ENCODE data around the gene GDF7. TPM values are rescaled to one million over a fixed set of nuclear protein-coding genes. Genes with fewer than 3 reads are reported as not detected.

GDF7 gene
- total RNA-seq (2022; extraction: Qiagen RNA extraction) = 0.09 to 0.14 TPM (median 0.13 TPM) in 5 replicates

DNA sequence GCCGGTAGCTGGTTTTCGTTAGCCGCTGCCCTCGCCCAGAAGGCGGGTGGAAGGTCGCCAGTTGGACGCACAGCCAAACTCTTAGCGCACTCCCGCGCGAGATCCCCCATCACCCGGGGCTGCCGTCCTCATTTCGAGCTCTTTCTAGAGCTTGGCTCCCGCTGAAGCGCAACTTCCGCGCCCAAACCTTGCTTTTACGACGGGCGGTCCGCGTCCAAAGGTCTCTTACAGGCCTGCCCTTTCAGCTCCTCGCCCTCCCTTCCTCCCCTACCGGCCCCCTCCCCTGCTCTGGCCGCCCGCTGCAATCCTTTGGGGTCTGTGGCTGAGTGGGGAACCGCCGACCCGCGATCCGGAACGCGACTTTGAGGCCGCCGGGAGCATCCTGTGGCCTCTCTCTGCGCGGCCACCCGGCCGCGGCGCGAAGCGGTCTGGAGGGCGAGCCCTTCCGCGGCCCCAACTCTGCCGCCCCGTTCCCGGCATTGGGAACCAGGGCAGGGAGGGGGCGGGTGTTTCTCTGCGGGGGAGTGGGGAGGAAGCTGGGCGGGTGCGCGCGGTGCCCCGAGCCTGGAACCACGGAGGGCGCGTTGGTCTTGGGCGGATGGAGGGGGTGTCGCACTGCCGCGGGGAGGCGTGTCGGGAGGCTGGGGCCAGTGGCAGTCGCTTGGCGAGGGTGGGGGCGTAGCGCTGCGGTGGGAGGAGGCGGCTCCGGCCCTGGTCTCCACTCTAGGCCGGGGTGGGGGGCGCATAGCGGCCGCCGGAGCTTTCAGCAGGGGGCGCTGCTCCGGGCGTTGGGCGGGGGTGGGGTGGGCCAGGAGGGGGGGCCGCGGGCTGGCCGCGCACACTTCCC lies at the start of gene GDF7:
TSS of gene GDF7 (plus strand) at position 841 of the 847 bp plus-strand sequence. CDS start 96 bp downstream, outside the sequence.

DNA sequence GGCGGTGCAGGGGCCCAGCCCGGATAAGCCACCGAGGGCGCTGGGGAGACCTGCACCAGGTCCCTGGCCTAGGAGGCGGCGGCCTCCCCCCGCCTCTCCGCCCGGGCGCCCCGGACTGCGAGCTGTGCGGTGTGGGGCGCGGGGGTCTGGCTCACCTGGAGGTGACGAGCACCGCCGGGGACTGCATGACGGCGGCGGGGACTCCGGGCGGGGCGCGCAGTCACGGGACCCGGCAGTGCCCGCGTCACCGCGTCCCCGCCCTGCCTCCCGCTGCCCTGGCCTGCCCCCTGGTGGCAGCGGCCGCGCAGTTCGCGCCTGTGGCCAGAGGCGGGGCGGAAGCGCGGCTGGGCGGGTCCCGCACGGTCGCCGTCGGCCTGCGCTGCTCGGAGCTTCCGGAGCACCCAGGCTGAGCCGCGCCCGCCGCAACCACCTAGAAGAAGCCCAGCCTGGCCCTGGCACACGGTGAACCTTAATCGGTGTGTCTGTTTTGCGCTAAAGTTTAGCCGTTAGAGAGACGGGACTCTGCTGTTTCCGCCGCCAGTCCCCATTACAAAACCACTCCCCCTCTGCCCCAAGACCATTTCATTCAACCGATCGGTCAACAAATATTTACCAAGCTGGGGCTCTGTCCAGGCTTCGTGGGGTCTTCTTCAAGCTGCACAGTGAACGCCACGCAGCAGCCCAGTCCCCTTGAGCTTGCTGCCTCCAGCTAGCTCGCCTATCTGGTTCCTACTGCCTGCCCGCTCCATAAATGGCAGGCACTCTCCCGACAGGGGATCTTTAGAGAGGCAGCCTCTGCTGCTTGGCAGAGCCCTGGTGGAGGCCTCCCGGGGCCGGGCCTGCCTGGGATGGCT lies 15.8 kb upstream of the GDF7 start, which contains the start of gene HS1BP3:
TSS of gene HS1BP3 (minus strand) at position 222 of the 854 bp plus-strand sequence. CDS start at position 187, 35 bp downstream.

Other genes starting within 250 kb of the GDF7 start
- 389 to 594 TPM (median 533 TPM) in 5 replicates for gene RHOB, start 220.1 kb upstream of the GDF7 start, total RNA-seq (2022; extraction: Qiagen RNA extraction)
- 43.2 to 53.3 TPM (median 47.0 TPM) in 5 replicates for gene HS1BP3, start 16.0 kb upstream of the GDF7 start, total RNA-seq (2022; extraction: Qiagen RNA extraction)
- 16.4 to 20.6 TPM (median 18.1 TPM) in 5 replicates for gene LDAH, start 156.0 kb downstream of the GDF7 start, total RNA-seq (2022; extraction: Qiagen RNA extraction)